GM18519 (cell line): ENCODE results near the gene CSPG4.
"Not testable (repeated sequence)": the region's sequence is repeated elsewhere in the genome, so short reads cannot be mapped to it uniquely, and the experiment has no call there.

ENCODE experiments used
- ATAC-seq: cut with Tn5 transposase; IDR thresholded peaks from one replicate; pipeline ENCODE4 v1.9.1; 2021; ENCODE audit warnings: mild to moderate bottlenecking, moderate library complexity; ENCODE audit not compliant: unreplicated experiment, low FRiP score

The CSPG4 gene

DNA sequence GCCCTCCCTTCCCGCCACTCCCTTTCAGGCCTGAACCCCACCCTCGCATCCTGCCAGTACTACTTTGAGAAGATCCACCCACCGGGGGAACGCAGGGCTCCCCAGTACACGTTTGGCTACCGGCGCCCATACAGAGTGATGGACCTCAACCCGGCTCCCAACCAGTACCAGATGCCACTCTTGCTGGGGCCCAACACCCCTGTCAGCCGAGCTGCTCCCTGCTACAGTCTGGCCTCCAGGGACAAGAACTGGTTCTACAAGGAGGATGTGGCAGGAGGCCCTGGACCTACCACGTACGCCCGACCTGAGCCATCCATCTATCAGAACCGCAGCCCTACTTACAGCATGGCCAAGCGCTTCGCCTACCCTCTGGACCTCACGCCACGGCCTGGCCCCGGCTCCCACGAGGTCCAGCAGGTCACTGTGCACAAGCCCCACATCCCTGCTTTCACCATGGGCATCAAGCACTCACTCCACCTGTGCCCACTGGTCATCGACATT lies 14.4 kb upstream of the CSPG4 start:
- no peak for ATAC-seq

DNA sequence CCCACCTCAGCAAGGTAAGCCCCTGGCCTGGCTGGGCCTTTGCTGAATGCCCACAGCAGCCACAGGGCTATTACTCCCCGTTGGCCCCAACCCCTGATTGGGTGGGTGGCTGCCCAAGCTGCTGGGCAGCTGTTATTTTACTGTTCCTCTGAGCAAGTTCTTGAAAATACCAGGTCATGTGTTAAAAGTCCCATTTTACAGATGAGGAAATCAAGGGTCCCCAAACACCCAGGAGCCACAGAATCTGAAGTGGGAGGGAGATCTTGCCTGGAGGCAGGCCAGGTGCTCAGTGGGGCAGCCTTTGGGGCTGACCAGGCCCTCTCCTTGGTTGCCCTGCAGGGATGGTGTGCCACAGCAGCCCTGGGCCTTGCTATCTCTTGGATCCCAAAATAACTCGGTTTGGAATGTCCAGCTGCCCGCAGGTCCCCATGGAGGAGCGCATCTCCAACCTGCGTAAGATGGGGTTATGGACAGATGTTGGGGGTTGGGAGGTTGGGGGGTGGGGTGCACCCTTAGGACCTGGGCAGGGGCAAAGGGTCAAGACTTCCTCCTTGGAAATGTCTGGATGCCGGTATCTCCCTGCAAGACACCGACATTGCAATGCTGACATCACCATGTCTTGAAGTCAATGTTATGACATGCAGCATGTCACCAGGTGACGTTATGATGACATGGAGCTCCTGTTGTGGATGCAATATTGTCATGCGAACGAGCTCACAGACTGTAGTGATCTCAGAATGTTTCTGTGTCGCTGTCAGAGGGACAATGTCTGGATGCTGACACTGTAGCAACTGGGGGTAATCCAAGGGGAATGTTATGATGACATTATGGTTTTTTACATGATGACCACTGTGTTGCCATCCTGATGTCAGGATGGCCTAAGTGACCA lies 13.3 kb upstream of the CSPG4 start:
- ATAC-seq = no peak

DNA sequence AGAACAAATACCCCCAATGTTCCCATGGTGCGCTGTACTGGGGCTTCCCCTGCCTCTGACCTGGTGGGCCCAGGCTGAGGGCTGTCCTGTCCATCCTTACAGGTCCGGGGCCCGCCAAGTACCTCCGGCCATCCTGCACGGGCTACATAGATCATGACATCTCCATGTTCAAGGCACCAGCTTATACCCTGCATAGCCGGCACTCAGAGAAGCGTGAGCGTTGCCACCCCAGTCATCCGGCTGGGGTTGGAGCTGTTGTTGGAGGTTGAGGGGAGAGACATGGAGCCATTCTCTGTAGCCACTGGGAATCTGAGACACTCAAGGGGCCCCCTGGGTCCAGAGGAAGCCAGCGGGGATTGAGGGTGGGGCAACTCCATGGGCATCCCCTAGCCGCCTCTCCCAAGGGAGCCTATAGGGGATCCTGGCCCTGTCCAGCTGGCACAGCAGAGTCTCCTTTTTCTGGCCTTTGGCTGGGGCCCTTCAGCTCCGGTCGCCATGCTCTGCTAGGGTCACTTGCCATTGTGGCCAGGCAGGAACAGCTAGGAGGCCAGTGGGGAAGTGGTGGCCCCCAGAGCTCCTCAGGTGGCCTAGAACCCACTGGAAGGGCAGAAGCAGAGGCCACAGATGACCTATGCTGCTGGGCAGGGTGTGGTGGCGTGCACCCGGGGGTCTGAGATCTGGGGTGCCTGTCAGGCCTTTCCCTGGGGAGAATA lies 12.5 kb upstream of the CSPG4 start:
- ATAC-seq = no peak

DNA sequence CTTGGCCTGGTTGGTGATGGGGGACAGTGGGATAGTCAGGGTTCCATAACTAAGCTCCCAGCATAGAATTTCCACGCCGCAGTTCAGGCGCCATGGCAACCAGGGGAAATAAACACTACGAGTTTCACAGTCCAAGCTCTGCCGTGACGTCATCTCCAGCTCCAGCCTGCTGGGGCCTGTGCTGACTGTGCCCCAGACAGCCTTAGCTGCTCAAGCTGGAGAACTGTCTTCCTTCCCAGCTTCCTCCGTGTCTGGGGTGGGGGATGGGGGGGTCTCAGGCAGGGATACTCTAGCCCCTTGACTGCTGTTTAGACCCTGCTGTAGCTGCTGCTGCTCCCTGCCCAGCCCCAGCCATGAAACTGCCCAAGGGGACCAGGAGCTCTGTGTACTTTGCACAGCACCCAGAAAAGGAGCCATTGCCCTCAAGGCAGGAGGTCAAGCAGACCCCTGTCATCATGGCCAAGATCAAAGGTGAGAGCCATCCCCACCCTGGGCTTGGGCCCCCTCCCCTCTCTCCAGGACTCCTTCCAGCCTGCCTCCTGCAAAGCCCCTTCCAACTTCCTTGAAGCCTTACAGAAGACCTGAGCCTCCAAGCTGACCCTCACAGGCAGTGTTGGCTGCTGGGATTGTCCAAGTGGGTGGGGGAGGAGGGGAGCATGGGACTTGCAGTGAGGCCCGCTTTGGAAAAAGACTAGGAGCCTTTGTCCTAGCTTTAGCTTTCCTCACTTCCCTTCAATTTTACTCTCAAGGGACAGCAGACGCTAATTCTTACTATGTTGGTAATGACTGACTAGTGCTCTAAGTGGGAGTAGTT lies 11.4 kb upstream of the CSPG4 start:
- ATAC-seq = no peak

DNA sequence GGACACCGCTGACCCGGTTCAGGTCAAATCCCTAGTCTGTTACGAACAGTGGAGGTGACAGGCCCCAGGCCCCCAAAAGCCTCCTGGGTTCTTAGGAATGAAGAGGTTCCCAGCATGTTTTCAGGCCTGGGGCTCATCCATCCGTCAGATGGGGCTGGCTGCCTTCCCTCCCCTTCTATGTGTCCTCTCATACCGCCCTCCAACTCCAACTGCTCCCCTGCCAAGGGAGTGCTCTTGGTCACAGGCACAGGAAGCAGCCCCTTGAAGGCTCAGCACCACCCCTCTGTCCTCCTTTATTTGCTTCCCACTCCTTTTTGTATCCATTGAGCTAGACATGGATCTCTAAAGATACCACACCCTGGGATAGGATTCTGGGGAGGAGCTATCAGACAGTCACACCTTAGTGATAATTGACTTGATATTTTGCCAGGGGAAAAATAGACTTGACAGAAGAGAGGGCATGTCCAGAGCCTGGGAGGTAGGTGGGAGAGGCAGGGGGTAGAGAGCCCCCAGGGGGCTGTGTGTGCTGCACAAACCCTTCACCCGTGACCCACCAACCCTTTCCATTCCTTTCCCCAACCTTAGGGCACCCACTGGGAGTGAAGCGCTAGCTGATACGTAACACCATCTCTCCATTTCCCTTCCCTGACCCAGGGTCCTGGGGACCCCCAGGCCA lies 10.7 kb upstream of the CSPG4 start:
- no peak for ATAC-seq

DNA sequence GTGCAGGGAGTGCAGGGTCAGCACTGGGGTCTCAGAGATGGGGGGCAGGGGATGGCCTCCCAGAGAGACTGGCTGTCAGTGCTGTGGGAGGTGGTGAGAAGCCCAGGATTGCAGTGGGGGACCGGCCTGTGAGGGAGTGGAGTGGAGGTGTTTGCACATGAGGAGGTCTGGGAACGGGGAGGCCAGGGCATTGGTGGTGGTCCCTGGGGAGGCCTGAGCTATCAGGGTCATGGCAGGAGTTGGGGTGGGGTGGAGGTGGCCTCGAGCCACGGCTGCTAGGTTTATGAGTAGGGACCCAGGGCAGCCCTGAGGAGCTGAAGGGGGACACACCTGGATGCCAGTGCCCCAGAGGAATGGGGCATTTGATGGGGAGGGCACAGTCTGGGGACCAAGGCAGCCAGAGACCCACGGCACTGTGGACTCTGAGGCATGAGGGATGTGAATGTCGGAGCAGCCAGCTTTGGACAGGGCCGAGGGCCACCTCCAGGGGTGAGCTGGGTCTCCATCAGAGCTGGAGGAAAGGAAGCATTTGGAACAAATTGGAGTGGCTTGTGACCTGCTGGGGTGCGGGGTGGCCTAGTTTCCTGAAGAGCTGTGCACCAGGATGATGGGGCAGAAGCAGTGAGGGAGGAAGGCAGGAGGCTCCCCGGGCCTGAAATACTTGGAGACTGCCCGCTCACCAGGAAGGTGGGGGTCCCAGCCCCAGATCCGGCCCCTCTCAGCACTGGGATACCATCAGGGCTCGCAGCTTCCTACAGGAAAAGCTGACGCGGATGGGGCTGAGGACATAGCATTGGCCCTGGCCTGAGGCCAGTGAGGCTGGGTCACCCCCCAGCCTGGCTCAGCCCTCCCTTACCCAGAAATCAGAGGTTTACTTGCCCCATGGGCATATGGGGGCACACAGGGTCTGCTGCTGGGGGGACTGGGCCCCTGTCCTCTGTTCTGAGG lies 9.5 kb upstream of the CSPG4 start:
- ATAC-seq = no peak

DNA sequence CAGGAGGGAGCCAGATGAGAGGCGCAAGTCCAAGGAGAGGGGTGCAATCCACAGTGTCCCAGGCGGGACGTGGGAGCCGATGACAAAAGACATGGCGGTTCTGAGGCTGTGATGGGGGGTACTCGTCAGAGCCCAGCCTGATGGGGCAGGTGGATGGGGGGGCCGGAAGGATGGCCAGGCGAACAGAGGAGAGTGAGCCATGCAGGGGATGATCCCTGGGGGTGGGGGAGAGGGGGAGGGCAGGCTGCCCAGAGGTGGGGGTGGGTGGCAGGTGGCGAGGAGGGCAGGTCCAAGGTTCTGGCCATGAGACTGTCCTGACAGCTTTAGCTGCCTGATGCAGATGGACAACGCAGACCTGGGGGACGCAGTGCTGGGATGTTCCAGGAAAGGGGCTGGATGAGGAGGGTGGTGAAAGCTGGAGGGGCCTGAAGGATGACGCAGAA lies 8.9 kb upstream of the CSPG4 start:
- ATAC-seq = no peak

DNA sequence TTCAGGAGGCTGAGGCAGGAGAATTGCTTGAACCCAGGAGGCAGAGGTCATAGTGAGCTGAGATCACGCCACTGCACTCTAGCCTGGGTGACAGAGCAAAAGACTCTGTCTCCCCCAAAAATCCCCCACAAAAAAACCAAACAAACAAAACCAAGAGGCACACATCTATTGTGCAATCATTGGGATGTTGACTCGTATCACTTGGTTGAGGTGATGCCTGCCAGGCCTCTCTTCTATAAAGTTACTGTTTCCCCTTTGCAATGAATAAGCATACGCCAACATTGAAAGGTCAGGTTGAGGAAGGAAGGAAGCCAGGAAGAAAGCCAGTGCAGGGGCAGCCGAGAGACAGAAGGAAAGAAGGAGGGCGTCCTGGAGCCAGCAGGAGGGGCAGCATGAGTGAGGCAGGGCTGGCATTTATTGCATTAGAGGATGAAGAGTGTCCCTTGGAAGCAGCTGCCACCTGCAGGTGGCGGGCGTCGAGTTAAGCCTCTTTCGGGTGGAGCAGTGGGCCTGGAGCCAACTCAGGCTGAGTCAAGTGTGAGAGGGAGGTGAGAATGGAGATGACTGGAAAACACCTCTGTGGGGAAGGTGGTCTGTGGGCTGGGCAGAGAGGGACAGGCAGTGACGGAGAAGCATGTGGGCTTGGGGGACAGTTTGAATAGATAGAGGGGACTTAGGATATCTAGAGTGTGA lies 8.3 kb upstream of the CSPG4 start:
- ATAC-seq = no peak

DNA sequence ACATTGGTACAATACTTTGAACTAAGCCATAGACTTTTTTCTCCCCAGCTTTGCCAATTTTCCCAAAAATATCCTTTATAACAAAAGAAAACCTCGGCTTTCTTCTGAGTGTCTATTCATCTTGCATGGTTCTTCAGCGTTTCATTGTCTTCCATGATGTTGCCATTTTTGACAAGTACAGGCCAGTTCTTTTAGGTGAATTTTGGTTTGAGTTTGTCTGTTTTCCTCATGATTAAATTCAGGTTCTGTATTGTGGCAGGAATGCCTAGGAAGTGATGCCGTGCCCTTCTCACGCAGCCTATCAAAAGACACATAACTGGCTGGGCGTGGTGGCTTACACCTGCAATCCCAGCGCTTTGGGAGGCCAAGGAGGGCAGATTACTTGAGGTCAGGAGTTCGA lies 7.6 kb upstream of the CSPG4 start:
- no peak for ATAC-seq

DNA sequence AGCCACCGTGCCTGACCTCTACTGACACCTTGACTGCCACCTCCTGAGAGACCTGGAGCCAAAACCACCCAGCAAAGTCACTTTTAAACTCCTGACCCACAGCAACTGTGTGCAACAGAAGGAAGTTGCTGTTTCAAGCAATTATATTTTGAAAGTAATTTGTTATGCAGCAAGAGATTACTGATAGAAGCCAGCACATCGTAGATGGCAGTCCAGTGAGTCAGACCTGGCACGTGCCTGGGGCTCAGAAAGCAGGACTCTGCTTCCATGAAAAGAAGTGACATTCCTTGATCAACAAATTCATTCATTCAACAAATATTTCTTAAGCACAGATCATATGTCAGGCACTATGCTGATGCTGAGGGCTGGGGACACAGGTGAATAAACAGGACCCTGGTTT lies 5.7 kb upstream of the CSPG4 start:
- ATAC-seq = no peak

DNA sequence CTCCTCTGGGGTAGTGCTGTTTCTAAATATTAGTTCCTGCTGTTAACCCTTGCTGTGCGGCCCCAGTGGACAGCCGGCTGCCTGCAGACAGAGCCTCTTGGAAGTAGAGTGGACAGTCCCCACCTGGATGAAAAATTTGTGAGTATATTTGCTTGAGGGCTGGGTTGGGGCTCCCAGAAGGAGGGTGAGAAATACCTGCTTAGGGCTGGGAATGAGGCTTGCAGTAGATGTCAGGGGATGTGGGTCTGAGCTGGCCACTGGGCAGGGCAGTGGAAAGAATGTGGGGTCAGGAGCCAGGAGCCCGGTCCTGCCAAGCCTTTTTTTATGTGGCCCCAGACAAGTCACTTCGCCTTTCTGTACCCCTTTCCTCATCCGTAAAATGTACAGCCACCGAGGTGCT lies 4.4 kb upstream of the CSPG4 start:
- ATAC-seq = not testable (repeated sequence)

DNA sequence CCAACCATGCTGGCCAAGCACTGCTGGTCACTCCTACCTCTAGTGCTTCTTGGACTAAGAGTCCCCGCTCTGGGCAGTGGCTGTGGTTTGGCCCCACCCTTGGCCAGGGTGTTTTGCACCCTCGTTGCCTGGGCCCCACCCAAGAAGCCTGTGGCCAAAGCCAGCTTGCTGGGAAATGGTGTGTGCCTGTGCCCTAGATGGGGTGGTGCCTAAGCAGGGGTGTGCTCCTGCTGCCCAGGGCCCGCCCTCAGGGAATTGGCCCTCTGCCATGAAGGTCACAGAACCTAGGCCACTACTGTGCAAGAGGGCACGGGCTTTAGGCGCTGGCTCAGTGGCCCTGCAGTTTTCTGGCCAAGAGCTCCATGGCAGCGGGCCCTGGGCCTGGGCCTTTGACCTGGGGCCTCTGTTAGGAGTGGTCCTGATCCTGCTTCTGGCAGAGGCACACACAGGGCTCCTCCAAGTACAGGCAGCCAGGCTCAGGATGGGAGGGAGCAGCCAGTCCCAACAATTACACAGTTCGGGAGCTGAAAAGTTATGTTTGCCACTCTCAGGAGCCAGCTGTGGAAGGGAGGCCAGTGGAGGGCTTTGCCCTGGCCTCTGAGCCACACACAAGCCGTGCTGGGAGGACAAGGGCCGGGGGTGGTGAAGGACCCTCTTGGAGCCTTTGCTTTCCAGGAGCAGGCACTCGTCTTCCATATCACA lies 3.8 kb upstream of the CSPG4 start:
- ATAC-seq = not testable (repeated sequence)

DNA sequence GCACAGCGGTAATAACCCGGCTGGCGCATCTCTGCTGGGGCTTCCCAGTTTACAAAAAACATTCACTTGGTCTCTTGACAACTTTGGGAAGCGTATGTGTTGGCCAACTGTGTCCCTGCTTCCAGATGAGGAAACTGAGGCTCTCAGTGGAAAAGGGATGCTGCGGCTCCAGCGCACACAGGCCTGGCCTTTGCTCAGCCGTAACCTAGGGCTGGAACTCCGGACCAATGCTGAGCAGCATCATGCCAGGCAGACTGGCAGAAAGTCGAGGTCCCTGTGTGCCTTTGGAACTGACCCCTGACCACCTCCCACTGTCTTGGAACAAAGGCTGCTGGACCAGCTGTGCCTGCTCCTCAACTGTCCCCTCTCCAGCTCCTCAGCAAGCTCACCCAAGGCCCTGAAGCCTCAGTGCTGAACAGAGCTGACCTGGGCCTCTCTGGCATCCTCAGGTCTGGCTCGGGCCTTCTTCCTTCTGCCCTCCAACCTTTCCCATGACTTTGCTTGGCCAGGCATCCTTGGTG lies 2.7 kb upstream of the CSPG4 start:
- not testable (repeated sequence) for ATAC-seq

DNA sequence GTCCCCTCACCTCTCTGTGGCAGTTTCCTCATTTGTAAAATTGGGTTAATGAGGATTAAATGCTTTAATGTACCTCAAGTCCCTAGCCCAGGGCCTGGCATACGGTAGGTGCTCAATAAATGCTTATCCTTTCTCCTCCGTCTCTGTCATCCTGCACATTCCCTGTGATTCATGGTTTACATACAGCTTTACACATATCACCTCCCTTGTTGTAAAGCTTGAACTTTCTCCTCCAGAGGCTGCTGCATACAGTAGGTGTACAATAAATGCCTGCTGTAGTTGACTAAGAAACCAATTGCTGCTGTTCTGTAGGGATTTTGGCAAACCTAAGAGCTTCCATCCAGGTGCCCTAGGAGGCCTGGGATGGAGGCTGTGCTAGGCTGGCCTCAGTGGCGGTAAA lies 1.5 kb upstream of the CSPG4 start:
- no peak for ATAC-seq

DNA sequence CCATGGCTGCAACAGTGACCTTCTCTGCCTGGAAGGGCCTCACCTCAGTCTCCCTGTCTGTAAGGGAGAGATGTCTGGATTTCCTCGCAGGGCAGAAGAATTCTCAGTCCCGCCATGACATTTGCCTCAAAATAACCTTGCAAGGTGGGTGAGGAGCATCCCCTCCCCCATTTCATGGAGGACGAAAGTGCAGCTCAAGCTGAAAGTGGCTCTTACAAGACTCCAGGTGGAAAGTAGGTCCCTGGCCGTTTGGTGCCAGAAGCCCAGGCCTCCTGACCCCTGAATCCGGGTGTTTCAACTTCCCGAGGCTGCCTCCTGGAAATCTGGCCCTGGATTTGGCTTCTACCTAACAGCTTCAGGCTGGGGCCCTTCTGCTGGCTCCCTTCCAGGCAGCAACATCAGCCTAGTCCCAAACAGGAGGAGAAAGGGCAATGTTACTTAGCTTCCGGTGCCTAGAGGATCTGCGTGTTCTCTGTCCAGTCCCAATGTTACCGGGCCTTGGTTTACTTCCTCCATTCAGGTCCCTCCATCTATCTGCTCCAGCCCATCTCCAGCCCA lies 769 bp upstream of the CSPG4 start:
- no peak for ATAC-seq

DNA sequence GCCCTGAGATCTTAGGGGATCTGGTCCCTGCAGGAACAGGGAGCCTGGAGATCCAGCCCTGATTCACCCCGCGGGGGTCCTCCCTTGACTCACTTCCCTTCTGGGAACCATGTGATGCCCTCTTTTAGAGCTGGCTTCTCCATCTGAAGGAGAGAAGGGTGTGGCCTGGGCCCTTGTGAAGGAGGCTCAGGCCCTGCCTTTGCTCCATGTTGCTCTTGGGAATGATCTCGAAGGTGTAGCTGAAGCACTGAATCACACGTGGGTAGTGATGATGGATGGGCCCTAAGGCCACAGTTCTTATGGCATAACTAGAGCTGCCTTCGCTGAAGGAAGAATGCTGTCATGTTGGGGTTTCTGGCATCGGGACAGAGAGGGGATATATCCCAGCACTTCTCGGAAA lies 1.2 kb downstream of the CSPG4 start:
- ATAC-seq = not testable (repeated sequence)

DNA sequence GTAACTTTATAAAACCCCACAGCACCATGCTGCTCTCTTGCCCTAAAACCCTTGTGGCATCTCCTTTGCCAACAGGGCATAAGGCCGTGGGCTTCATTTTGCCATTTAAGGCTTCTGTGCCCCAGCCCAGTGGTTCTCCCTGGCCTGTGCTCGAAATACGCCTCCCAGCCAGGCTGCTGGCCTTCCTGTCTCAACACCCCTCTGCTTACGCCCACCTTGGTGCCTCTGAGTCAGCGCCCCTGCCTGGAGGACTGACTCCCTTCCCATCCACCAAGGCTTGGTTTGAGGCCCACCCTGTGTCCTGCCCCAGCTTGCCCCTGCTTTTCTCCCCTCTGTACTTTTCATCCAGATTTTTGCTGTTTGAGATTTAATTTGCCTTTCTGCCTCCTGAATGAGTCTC lies 1.8 kb downstream of the CSPG4 start:
- not testable (repeated sequence) for ATAC-seq
